Measurements from ENCODE around the gene FLACC1.

Gene FLACC1

GRCh38 chr2:201249889-201250288, 107.3 kb downstream of the FLACC1 start:
- DNase-seq: no peak

GRCh38 chr2:201248288-201248844, 108.8 kb downstream of the FLACC1 start:
- DNase-seq: no peak

- no peak for DNase-seq
Observed at GRCh38 chr2:201246280-201246679, 110.9 kb downstream of the FLACC1 start.

GRCh38 chr2:201244829-201245228, 112.3 kb downstream of the FLACC1 start:
- DNase-seq: no peak

GRCh38 chr2:201242571-201243277, 114.4 kb downstream of the FLACC1 start:
- no peak for DNase-seq

GRCh38 chr2:201239167-201239935, 117.8 kb downstream of the FLACC1 start:
- peak; percentile 16 for DNase-seq

Data from midbrain (tissue), 1 donor.